HUES6 (cell line): ENCODE data around the gene ATP4A.
"Not testable (repeated sequence)": the region's sequence is repeated elsewhere in the genome, so short reads cannot be mapped to it uniquely, and the experiment has no call there.

Source experiments
- H3K27ac ChIP-seq: 2 replicates; pipeline ENCODE4 v1.7.0; 2013; ENCODE audit warnings: low read depth, mild to moderate bottlenecking, low read length, inconsistent platforms
- H3K27me3 ChIP-seq: 2 replicates; pipeline ENCODE4 v1.6.1; 2013; ENCODE audit warnings: low read length; ENCODE audit not compliant: control insufficient read depth, insufficient read depth
- H3K36me3 ChIP-seq: 2 replicates; pipeline ENCODE4 v1.6.1; 2013; ENCODE audit warnings: low read length; ENCODE audit not compliant: control insufficient read depth, insufficient read depth
- H3K4me1 ChIP-seq: 2 replicates; pipeline ENCODE4 v1.6.1; 2013; ENCODE audit warnings: low read length; ENCODE audit not compliant: control insufficient read depth, insufficient read depth
- H3K4me3 ChIP-seq: 2 replicates; pipeline ENCODE4 v1.5.1; 2013; ENCODE audit warnings: low read depth, low read length
- H3K9ac ChIP-seq: one replicate; pipeline ENCODE4 v1.6.1; 2013; ENCODE audit warnings: mild to moderate bottlenecking, low read length
- H3K9me3 ChIP-seq: 2 replicates; pipeline ENCODE4 v1.6.1; 2013; ENCODE audit warnings: low read depth, low read length; ENCODE audit not compliant: control insufficient read depth, insufficient read depth

Gene ATP4A

GRCh38 chr19:35595026-35595425 is 31.6 kb upstream of the ATP4A start:
- H3K36me3 ChIP-seq, H3K27me3 ChIP-seq, H3K27ac ChIP-seq: not testable (repeated sequence)

GRCh38 chr19:35592226-35592625 is 28.8 kb upstream of the ATP4A start:
- no peak overlapping the region for H3K9ac ChIP-seq
- no peak overlapping the region for H3K27ac ChIP-seq
- H3K4me1 ChIP-seq: no peaks in the 10 kb centered on the region
- H3K9me3 ChIP-seq: no peaks in the 10 kb centered on the region
- H3K36me3 ChIP-seq: no peaks in the 10 kb centered on the region
- peaks cover 5% of the 10 kb centered on the region; the same call in 1 of the 2 replicates for H3K27me3 ChIP-seq
- no peak overlapping the region for H3K4me3 ChIP-seq

More at GRCh38 chr19:35595026-35595425, 31.6 kb upstream of the ATP4A start:
- not testable (repeated sequence) for H3K9me3 ChIP-seq, H3K4me1 ChIP-seq, H3K9ac ChIP-seq, H3K4me3 ChIP-seq

DNA sequence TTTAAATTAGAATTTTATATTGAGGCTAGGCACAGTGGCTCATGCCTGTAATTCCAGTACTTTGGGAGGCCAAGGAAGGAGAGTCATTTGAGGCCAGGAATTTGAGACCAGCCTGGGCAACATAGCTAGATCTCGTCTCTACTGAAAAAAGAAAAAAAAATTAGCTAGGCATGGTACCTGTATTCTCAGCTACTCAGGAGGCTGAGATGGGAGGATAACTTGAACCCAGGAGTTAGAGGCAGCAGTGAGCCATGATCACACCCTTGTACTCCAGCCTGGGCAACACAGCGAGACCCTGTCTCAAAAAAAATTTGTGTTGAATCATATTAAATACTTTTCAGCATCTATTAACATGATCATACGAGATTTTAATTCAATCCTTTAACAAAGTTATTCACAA is 27.4 kb upstream of the ATP4A start:
- Histone ChIP-seq H3K27ac (no peak overlapping the region), H3K27me3 (peaks cover 9% of the 10 kb centered on the region), H3K9me3 (no peaks in the 10 kb centered on the region), H3K9ac (no peak overlapping the region), H3K4me3 (no peak overlapping the region), H3K36me3 (no peaks in the 10 kb centered on the region), H3K4me1 (no peaks in the 10 kb centered on the region)

DNA sequence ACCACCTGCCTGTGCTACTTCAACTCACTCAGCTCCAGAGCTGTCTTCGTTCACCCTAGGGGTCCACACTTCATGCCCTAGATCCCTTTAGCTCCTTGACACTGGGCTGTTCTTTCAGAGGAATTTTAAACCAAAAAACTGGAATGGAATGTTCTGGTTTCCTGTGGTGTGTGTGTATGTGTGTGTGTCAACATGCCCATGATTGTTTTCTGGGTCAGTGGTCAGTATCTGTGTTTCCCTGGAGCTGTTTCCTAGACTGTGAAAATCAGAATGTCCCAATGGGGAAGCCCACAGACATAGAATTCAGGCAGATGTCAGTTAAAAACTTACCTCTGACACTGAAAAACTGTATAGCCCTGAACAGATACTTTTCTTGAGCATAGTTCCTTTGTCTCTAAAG is 23.9 kb upstream of the ATP4A start:
- Histone ChIP-seq H3K9ac (no peak overlapping the region), H3K4me3 (no peak overlapping the region), H3K9me3 (no peaks in the 10 kb centered on the region), H3K36me3 (no peaks in the 10 kb centered on the region), H3K4me1 (no peaks in the 10 kb centered on the region), H3K27me3 (peaks cover 26% of the 10 kb centered on the region), H3K27ac (no peak overlapping the region)

DNA sequence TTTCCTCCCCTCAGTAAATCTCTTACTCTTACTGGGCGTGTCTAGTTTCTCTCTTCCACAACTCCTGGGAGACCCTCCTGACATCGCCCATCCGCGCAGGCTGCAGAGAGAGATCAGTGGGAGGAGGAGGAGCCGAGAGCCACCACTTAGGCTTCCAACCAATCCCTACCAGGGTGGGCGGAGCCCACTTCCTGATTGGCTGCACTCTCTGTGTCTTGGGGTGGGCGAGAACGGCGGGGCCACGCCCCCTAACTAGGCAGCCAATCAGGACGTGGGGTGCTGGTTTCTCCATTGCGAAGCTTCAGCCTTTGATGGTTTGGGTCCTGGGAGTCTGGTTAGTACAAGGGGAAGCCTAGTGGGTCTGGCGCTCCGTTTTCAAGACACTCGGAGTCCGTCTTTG is 22.4 kb upstream of the ATP4A start, which contains the start of gene PMIS2:
PMIS2 (plus strand) TSS at position 326 of the 400 bp plus-strand sequence. CDS start 87 bp downstream, outside the sequence.
- Histone ChIP-seq H3K27me3 (peaks cover 26% of the 10 kb centered on the region), H3K9me3 (no peaks in the 10 kb centered on the region), H3K36me3 (no peaks in the 10 kb centered on the region), H3K9ac (no peak within 1 kb of the TSS), H3K4me3 (no peak within 1 kb of the TSS), H3K27ac (no peak within 1 kb of the TSS), H3K4me1 (no peaks in the 10 kb centered on the region)

- Histone ChIP-seq H3K4me1 (no peaks in the 10 kb centered on the region), H3K27ac (no peak overlapping the region), H3K9ac (no peak overlapping the region), H3K36me3 (no peaks in the 10 kb centered on the region), H3K9me3 (0 out of 2 replicates have a peak, but pooled peaks cover 8% of the 10 kb centered on the region), H3K4me3 (no peak overlapping the region), H3K27me3 (peaks cover 25% of the 10 kb centered on the region)
Observed at GRCh38 chr19:35582760-35583159, 19.3 kb upstream of the ATP4A start.

DNA sequence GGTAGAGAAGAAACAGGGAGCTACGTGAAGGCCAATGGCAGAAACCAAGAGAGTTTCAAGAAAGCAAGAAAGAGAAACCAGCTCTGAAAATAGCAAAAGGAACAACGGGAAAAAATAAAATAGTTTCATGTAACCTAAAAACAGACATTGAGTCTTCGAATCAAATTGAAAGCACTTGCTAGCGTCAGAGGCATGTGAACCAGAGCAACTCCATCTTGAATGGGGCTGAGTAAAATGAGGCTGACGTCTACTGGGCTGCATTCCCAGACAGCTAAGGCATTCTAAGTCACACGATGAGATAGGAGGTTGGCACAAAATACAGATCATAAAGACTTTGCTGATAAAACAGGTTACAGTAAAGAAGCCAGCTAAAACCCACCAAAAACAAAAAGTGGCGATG is 15.2 kb upstream of the ATP4A start:
- Histone ChIP-seq H3K27me3 (peaks cover 2% of the 10 kb centered on the region; the same call in 1 of the 2 replicates), H3K9me3 (peaks cover 34% of the 10 kb centered on the region), H3K4me3 (no peak overlapping the region), H3K36me3 (no peaks in the 10 kb centered on the region), H3K9ac (no peak overlapping the region), H3K4me1 (no peaks in the 10 kb centered on the region), H3K27ac (no peak overlapping the region)

DNA sequence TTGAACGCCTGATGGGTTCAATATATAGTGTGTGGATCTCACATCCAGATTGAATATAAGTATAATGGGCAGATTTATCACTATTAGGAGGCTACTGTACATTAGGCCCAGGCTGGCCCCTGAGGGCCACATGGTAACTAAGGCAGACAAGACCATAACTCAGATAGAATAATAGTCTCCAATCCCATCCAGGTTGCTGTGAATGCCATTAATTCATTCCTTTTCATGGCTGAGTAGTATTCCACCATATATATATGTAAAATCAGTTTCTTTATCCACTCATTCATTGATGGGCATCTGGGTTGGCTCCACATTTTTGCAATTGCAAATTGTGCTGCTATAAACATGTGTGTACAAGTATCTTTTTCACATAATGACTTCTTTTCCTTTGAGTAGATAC is 14.5 kb upstream of the ATP4A start:
- Histone ChIP-seq H3K27me3 (no peaks in the 10 kb centered on the region), H3K4me3 (no peak overlapping the region), H3K27ac (no peak overlapping the region), H3K4me1 (no peaks in the 10 kb centered on the region), H3K9me3 (peaks cover 34% of the 10 kb centered on the region), H3K36me3 (no peaks in the 10 kb centered on the region), H3K9ac (no peak overlapping the region)

- Histone ChIP-seq H3K9ac (no peak overlapping the region), H3K27ac (no peak overlapping the region), H3K27me3 (no peaks in the 10 kb centered on the region; the same call in 1 of the 2 replicates), H3K4me3 (no peak overlapping the region), H3K9me3 (peaks cover 14% of the 10 kb centered on the region), H3K4me1 (no peaks in the 10 kb centered on the region), H3K36me3 (no peaks in the 10 kb centered on the region)
Observed at GRCh38 chr19:35571406-35571965, 8.0 kb upstream of the ATP4A start.

- Histone ChIP-seq H3K27ac (no peak overlapping the region), H3K36me3 (no peaks in the 10 kb centered on the region), H3K9me3 (no peaks in the 10 kb centered on the region), H3K9ac (no peak overlapping the region), H3K4me3 (no peak overlapping the region), H3K27me3 (no peaks in the 10 kb centered on the region; the same call in 1 of the 2 replicates), H3K4me1 (no peaks in the 10 kb centered on the region)
Observed at GRCh38 chr19:35569281-35569781, 5.9 kb upstream of the ATP4A start.

GRCh38 chr19:35566738-35567137 is 3.3 kb upstream of the ATP4A start:
- no peak overlapping the region for H3K27ac ChIP-seq
- H3K4me1 ChIP-seq: no peaks in the 10 kb centered on the region
- H3K9ac ChIP-seq: no peak overlapping the region
- no peak overlapping the region for H3K4me3 ChIP-seq
- H3K27me3 ChIP-seq: peaks cover 8% of the 10 kb centered on the region; the same call in 1 of the 2 replicates
- H3K9me3 ChIP-seq: no peaks in the 10 kb centered on the region
- no peaks in the 10 kb centered on the region for H3K36me3 ChIP-seq
